Measurements from ENCODE around the gene SERPINB13. TPM values are rescaled to one million over a fixed set of nuclear protein-coding genes. Genes with fewer than 3 reads are reported as not detected.

Gene SERPINB13
- total and polyA plus RNA-seq, 10 donors, result 0.16 TPM; not detected in 9

DNA sequence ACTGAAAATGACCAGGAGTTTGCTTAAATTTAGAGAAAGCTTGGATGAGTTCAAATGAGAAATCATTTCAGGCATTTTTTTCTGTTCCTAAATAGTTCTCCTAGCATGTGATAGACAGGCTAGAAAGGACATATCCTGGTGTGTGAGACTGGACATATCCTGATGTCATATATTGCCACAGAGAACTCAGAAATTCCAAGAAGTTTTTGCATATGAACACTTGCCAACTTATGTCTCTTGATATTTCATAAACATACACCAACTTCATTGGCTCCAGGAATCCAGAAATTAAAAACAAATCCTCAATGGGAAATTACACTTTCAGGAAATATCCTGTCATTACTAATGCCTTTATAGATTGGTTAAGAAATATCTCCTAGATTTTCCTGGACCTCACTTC lies 59.8 kb downstream of the SERPINB13 start:
- H3K27me3 ChIP-seq (replicated peaks in 1 of 7), result no peaks in the 10 kb centered on the region
- H3K27ac ChIP-seq, result no peak overlapping the region
- TF ChIP-seq, protein P1, sequence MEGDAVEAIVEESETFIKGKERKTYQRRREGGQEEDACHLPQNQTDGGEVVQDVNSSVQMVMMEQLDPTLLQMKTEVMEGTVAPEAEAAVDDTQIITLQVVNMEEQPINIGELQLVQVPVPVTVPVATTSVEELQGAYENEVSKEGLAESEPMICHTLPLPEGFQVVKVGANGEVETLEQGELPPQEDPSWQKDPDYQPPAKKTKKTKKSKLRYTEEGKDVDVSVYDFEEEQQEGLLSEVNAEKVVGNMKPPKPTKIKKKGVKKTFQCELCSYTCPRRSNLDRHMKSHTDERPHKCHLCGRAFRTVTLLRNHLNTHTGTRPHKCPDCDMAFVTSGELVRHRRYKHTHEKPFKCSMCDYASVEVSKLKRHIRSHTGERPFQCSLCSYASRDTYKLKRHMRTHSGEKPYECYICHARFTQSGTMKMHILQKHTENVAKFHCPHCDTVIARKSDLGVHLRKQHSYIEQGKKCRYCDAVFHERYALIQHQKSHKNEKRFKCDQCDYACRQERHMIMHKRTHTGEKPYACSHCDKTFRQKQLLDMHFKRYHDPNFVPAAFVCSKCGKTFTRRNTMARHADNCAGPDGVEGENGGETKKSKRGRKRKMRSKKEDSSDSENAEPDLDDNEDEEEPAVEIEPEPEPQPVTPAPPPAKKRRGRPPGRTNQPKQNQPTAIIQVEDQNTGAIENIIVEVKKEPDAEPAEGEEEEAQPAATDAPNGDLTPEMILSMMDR (IDR thresholded peaks at IDR 0.05 in 8 of 11, conservative IDR thresholded peaks at IDR 0.05 in 3 of 11), result no peak
- TF ChIP-seq POLR2AphosphoS5 (IDR thresholded peaks at IDR 0.05) (no peak), POLR2A (IDR thresholded peaks at IDR 0.05) (no peak)
- H3K36me3 ChIP-seq, result no peaks in the 10 kb centered on the region
- H3K4me1 ChIP-seq, result no peaks in the 10 kb centered on the region
- no peak for DNase-seq
- intact Hi-C loops (cut with DNase I; ENCODE audit: low total_unique reads), result no loop called here
- H3K4me3 ChIP-seq, result no peak overlapping the region
- no peaks in the 10 kb centered on the region for H3K9me3 ChIP-seq

DNA sequence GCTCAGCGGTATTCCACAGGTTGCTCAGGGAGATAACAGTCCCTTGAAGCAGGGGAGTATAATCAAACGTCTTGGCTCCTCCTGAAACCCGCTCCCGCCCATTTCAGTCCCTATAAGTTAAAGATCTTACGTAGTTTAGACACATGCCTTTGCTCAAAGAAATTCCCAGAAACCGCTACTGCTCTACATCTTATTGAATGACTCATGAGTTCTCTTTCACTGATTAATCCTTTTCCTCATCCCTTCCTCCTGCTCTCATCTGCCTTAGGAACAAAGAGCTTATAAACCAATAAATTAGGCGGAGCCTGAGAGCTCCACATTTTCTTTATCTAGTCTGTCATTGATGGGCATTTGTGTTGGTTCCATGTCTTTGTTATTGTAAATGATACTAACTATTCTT lies 61.1 kb downstream of the SERPINB13 start:
- Histone ChIP-seq H3K36me3 (no peaks in the 10 kb centered on the region), H3K4me1 (no peaks in the 10 kb centered on the region), H3K27ac (no peak overlapping the region), H3K27me3 (replicated peaks in 1 of 7) (no peaks in the 10 kb centered on the region), H3K9me3 (no peaks in the 10 kb centered on the region), H3K4me3 (no peak overlapping the region)
- DNase-seq, result no peak
- WGBS, 5 donors, result 65 to 74% (median 70%) methylated on average over 7 of the region's 7 CpGs
- intact Hi-C loops (cut with DNase I; ENCODE audit: low total_unique reads), result no loop called here
- TF ChIP-seq POLR2A (IDR thresholded peaks at IDR 0.05), result no peak
- TF ChIP-seq POLR2AphosphoS5 (IDR thresholded peaks at IDR 0.05), result no peak
- TF ChIP-seq, protein P1 (IDR thresholded peaks at IDR 0.05 in 8 of 11, conservative IDR thresholded peaks at IDR 0.05 in 3 of 11), result no peak

Other genes with a start within 250 kb of the SERPINB13 start
- 10 to 100 TPM; 31.1 to 42.2 (median 33.3) TPM for gene KDSR, start 220.1 kb upstream of the SERPINB13 start, total RNA-seq
- 10 to 100 TPM in 1 of 3 donors, 1 to 10 TPM in 2; 5.7 to 10.2 (median 8.9) TPM for gene KDSR, start 220.1 kb upstream of the SERPINB13 start, polyA plus RNA-seq
- 10 to 100 TPM; 39.8 to 69.4 (median 63.9) TPM for gene VPS4B, start 164.9 kb upstream of the SERPINB13 start, total RNA-seq
- gene VPS4B, start 164.9 kb upstream of the SERPINB13 start, polyA plus RNA-seq, result 10 to 100 TPM; 11.1 to 18.9 (median 12.6) TPM
- not detected for gene SERPINB5, start 110.4 kb upstream of the SERPINB13 start, total RNA-seq
- gene SERPINB5, start 110.4 kb upstream of the SERPINB13 start, polyA plus RNA-seq, result under 1 TPM in 1 of 3 donors, not detected in 2; 0.02 TPM
- gene SERPINB12, start 45.0 kb upstream of the SERPINB13 start, total RNA-seq, result not detected
- not detected for gene SERPINB12, start 45.0 kb upstream of the SERPINB13 start, polyA plus RNA-seq
- gene SERPINB4, start 56.9 kb downstream of the SERPINB13 start, total RNA-seq, result not detected
- under 1 TPM in 1 of 3 donors, not detected in 2; 0.09 TPM for gene SERPINB4, start 56.9 kb downstream of the SERPINB13 start, polyA plus RNA-seq
- gene SERPINB3, start 74.5 kb downstream of the SERPINB13 start, total RNA-seq, result not detected
- under 1 TPM in 2 of 3 donors, not detected in 1; 0.05 to 0.09 TPM for gene SERPINB3, start 74.5 kb downstream of the SERPINB13 start, polyA plus RNA-seq
- not detected for gene SERPINB11, start 115.6 kb downstream of the SERPINB13 start, total RNA-seq
- gene SERPINB11, start 115.6 kb downstream of the SERPINB13 start, polyA plus RNA-seq, result not detected
- not detected for gene SERPINB7, start 188.1 kb downstream of the SERPINB13 start, total RNA-seq
- not detected for gene SERPINB7, start 188.1 kb downstream of the SERPINB13 start, polyA plus RNA-seq

Data from spleen (tissue), 11 donors.